DND-41 (cell line): ENCODE data around the gene E2F4.

Experiments
- ATAC-seq: fragments of 200-7000 bp; cut with Tn5 transposase; 3 replicates; pipeline ENCODE4 v1.9.1; 2021; ENCODE audit warnings: low read depth; ENCODE audit not compliant: insufficient read depth
- DNase-seq: peaks from one replicate; pipeline ENCODE4 v3.0.0-alpha.2; 2020
- H2AFZ ChIP-seq: 2 replicates; pipeline ENCODE4 v1.6.0; 2012; ENCODE audit warnings: low read depth, low read length
- H3K27ac ChIP-seq: 2 replicates; pipeline ENCODE4 v1.5.1; 2012; ENCODE audit warnings: low read length, inconsistent platforms
- H3K27me3 ChIP-seq: fragments of 200-600 bp; sonication (generic); 2 replicates; pipeline ENCODE4 v1.6.0; 2012; ENCODE audit warnings: low read length, mild to moderate bottlenecking, inconsistent platforms; ENCODE audit not compliant: insufficient read depth, poor library complexity
- H3K36me3 ChIP-seq: 2 replicates; pipeline ENCODE4 v1.5.1; 2012; ENCODE audit warnings: low read length, inconsistent platforms; ENCODE audit not compliant: insufficient read depth
- H3K4me1 ChIP-seq: 2 replicates; pipeline ENCODE4 v1.5.1; 2012; ENCODE audit warnings: mild to moderate bottlenecking, low read length; ENCODE audit not compliant: insufficient read depth
- H3K4me2 ChIP-seq: 2 replicates; pipeline ENCODE4 v1.6.0; 2012; ENCODE audit warnings: mild to moderate bottlenecking, moderate library complexity, low read length, inconsistent platforms; ENCODE audit not compliant: insufficient read depth
- H3K4me3 ChIP-seq, 2 experiments: fragments of 200-600 bp in 1 of 2; shearing (Covaris generic) in 1 of 2; 2 replicates each; pipeline ENCODE4 v1.5.1; 2012 to 2016; ENCODE audit warnings: inconsistent platforms in 2 of 2, low read length in 2 of 2, mild to moderate bottlenecking in 2 of 2, low read depth in 1 of 2, moderate library complexity in 1 of 2
- H3K79me2 ChIP-seq: 2 replicates; pipeline ENCODE4 v1.6.0; 2012; ENCODE audit warnings: low read length, inconsistent platforms; ENCODE audit not compliant: insufficient read depth
- H3K9ac ChIP-seq: 2 replicates; pipeline ENCODE4 v1.6.0; 2012; ENCODE audit warnings: low read depth, mild to moderate bottlenecking, inconsistent platforms, low read length, moderate library complexity
- H3K9me3 ChIP-seq: 2 replicates; pipeline ENCODE4 v1.5.1; 2012; ENCODE audit warnings: low read length, moderate library complexity, mild to moderate bottlenecking, inconsistent platforms; ENCODE audit not compliant: insufficient read depth, severe bottlenecking
- H4K20me1 ChIP-seq: 2 replicates; pipeline ENCODE4 v1.6.0; 2012; ENCODE audit warnings: low read length; ENCODE audit not compliant: insufficient read depth
- CTCF ChIP-seq: IDR thresholded peaks from 2 replicates; pipeline ENCODE4 v1.5.1; 2012; ENCODE audit warnings: borderline replicate concordance, low read length, moderate library complexity, mild to moderate bottlenecking; ENCODE audit not compliant: poor library complexity, severe bottlenecking; ENCODE audit errors: extremely low read depth
- EZH2 ChIP-seq: IDR thresholded peaks from 3 replicates; pipeline ENCODE4 v1.6.1; 2012; ENCODE audit warnings: borderline replicate concordance, low read depth, mild to moderate bottlenecking, moderate library complexity, low read length, inconsistent platforms; ENCODE audit not compliant: severe bottlenecking

E2F4 gene

GRCh38 chr16:67206129-67206837, 14.3 kb downstream of the E2F4 start:
- H3K4me1 ChIP-seq = no peaks in the 10 kb centered on the region
- H3K4me3 ChIP-seq = no peak overlapping the region
- H3K27ac ChIP-seq = no peak overlapping the region
- H3K79me2 ChIP-seq = no peaks in the 10 kb centered on the region
- H3K9ac ChIP-seq = no peak overlapping the region
- peaks cover 13% of the 10 kb centered on the region for H4K20me1 ChIP-seq
- H3K36me3 ChIP-seq = peaks cover 37% of the 10 kb centered on the region
- no peak overlapping the region for H3K4me2 ChIP-seq
- TF ChIP-seq CTCF (no peak), EZH2 (no peak)
- no peak overlapping the region for H2AFZ ChIP-seq
- DNase-seq = no peak
- H3K9me3 ChIP-seq = no peaks in the 10 kb centered on the region
- H3K27me3 ChIP-seq = no peaks in the 10 kb centered on the region
- ATAC-seq = no peak

DNA sequence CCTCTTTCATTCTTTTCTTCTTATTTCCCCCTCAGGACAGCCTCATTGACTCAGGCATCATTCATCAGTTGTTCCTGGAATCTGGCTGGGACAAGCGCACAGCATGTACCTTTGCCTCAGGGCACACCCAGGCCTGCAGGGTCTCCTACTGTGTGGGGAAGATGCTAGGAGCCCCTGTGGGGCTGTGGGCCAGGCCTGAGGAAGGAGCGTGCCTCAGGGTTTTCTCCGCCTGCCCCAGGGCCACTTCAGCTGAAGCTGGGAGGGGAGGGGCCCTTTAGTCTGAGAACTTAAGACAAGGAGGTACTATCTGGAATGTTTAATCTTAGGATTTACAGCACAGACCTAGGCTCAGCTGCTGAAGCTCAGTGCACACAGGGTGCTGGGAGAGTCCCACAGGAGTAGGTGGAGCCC, 14.9 kb downstream of the E2F4 start:
- no peak overlapping the region for H3K9ac ChIP-seq
- no peaks in the 10 kb centered on the region for H3K27me3 ChIP-seq
- no peak overlapping the region for H3K4me2 ChIP-seq
- no peak overlapping the region for H2AFZ ChIP-seq
- peaks cover 13% of the 10 kb centered on the region for H4K20me1 ChIP-seq
- no peak overlapping the region for H3K27ac ChIP-seq
- no peak overlapping the region for H3K4me3 ChIP-seq
- TF ChIP-seq EZH2 (no peak), CTCF (no peak)
- peaks cover 31% of the 10 kb centered on the region for H3K36me3 ChIP-seq
- H3K4me1 ChIP-seq = no peaks in the 10 kb centered on the region
- DNase-seq (no peak), ATAC-seq (0 out of 3 replicates have a peak, but pooled peaks have one; percentile 6)
- H3K9me3 ChIP-seq = no peaks in the 10 kb centered on the region
- H3K79me2 ChIP-seq = no peaks in the 10 kb centered on the region

- DNase-seq (no peak), ATAC-seq (peak; percentile 8; the same call in 1 of the 3 replicates)
- no peak overlapping the region for H2AFZ ChIP-seq
- peaks cover 25% of the 10 kb centered on the region for H3K36me3 ChIP-seq
- H3K27ac ChIP-seq = no peak overlapping the region
- H4K20me1 ChIP-seq = peaks cover 8% of the 10 kb centered on the region
- no peaks in the 10 kb centered on the region for H3K79me2 ChIP-seq
- H3K9ac ChIP-seq = no peak overlapping the region
- H3K27me3 ChIP-seq = no peaks in the 10 kb centered on the region
- no peaks in the 10 kb centered on the region for H3K4me1 ChIP-seq
- H3K4me3 ChIP-seq = no peak overlapping the region
- no peaks in the 10 kb centered on the region for H3K9me3 ChIP-seq
- H3K4me2 ChIP-seq = no peak overlapping the region
- TF ChIP-seq EZH2 (no peak), CTCF (no peak)
Observed at GRCh38 chr16:67207249-67208091, 15.5 kb downstream of the E2F4 start.
